GM21825 (cell line): Measurements from ENCODE around the gene TMEM121.

ENCODE experiments used
- ATAC-seq: cut with Tn5 transposase; IDR thresholded peaks from one replicate; pipeline ENCODE4 v1.9.1; 2021; ENCODE audit warnings: mild to moderate bottlenecking, moderate library complexity; ENCODE audit not compliant: unreplicated experiment

TMEM121 gene

DNA sequence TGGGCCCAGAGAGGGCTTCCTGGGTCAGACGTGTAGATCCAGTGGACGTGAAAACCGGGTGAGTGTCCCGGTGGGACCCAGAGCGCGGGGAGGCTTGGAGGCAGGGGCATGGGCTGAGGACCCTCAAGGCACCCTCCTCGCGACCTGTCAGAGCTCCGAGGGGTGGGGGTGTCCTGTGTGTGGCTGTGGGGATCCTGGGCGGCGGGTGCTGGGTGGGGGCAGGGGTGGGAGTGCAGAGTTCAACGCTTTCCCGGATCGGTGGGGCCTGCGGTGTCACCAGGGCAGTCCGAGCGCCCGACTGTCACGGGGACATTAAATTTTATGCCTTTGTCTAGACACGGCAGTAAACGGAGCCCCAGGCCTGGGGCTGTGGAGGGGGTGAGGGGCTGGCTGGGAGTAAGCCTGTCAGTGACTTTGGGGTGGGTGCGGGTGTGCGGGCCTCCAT, 1.0 kb downstream of the TMEM121 start:
- no peak for ATAC-seq

DNA sequence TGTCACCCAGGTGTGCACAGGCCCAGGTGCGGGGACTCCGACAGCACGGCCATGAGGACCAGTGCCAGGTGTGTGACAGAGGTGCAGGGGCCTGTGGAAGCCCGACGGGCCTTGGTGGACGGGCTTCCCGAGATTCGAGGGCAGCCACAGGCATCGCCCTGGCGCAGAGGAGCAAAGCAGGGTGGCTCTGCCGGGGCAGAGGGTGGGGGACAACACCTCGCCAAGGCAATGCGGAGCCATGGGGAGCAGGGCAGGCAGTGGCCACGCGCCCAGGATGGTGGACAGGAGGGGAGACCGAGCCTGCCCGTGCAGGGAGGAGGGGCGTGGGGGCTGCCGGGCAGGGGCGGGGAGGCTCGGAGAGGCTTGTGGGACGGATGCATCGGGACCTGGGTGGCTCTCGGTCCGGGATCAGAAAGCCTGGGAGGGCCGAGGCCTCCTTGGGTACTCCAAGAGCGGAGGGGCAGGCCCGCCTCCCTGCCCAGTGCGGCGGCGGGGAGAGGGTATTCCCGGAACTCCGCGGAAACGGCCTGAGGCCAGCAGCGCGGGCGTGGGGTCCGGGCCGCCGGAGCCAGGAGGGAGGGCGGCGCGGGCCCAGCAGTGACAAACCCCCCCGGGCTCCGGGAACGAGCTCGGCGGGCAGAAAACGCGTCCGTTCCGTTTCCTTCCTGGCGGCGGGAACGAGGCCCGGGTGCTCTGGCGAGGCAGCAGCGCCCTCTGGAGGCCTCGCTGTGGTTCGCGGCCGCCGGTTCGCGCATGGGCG, 1.6 kb downstream of the TMEM121 start:
- no peak for ATAC-seq

DNA sequence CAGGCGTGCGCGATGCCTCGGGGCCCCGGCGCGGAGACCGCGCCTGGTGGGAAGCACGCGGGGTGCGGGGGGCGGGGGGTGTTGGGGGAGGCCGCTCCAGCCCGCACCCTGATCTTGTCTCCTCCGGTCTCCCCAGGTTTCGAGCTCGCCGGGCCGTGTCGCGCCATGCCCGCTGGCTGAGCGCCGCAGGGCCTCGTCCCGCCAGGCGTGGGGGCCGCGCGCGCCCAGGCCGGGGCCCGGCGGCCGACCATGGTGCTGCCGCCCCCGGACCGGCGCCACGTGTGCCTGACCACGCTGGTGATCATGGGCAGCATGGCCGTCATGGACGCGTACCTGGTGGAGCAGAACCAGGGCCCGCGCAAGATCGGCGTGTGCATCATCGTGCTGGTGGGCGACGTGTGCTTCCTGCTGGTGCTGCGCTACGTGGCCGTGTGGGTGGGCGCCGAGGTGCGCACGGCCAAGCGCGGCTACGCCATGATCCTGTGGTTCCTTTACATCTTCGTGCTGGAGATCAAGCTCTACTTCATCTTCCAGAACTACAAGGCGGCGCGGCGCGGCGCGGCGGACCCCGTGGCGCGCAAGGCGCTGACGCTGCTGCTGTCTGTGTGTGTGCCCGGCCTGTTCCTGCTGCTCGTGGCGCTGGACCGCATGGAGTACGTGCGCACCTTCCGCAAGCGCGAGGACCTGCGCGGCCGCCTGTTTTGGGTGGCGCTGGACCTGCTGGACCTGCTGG, 2.4 kb downstream of the TMEM121 start:
- no peak for ATAC-seq

DNA sequence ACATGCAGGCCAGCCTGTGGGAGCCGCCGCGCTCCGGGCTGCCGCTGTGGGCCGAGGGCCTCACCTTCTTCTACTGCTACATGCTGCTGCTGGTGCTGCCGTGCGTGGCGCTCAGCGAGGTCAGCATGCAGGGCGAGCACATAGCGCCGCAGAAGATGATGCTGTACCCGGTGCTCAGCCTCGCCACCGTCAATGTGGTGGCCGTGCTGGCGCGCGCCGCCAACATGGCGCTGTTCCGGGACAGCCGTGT, 2.9 kb downstream of the TMEM121 start:
- no peak for ATAC-seq

DNA sequence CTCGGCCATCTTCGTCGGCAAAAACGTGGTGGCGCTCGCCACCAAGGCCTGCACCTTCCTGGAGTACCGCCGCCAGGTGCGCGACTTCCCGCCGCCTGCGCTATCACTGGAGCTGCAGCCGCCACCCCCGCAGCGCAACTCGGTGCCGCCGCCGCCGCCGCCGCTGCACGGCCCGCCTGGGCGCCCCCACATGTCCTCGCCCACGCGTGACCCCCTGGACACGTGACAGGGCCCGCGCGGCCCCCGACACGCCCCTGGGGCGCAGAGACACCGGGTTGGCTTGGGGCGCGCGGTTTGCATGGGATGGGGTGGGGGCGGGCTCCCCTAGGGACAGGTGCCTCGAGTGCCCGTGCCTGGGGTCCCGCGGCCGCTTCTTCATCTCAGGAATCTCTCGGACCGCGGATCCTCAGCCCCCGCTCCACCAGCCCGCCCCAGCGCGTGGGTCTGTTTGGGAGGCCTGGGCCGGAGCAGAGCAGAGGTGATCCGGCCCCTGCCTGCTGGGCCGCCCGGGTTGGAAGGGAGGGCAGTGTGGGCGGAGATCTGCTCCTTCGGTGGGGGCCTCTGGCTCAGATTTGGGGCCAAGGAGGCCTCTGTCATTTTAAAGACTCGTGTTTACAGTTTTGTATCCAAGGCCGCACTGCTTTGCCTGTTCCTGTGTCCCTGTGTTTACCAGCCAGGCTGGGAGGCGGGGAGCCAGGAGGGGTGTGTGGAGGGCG, 3.3 kb downstream of the TMEM121 start:
- ATAC-seq = no peak

DNA sequence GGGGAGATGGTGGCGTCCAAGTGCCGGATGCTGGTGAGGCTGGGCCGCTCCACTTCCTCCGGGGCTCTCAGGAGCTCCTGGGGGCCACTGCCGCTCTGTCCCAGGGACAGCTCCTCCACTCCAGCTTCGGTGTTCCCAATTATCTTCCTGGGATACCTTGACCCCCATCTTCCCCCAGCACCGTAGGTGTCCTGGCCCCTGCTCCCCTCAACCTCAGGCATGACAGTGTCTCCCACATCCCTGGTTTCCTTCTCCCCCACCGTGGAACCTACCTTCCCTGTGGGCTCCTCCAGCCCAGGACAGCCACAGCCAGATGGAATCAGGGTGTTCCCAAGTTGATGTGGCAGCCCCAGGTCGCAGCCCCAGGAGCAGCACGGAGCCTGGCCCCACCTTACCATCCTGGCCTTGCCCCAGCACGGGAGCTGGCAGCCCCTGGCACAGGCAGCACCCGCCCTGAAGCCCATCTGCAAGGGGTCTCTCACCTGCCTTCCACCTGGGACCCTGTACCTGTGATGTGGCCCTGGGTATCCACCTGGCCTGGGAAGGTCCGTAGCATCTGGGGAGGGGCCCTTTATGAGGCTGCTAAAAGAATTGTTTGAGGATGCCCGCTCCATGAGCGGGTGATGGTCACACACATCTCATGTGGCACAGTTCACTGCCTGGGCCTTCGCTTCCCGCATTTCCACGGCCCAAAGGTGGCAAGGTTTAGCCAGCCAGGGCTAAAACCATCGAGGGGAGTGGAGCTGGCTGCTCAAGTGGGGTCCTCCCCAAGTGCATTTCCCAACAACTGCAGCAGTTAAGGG, 4.1 kb downstream of the TMEM121 start:
- ATAC-seq = no peak

DNA sequence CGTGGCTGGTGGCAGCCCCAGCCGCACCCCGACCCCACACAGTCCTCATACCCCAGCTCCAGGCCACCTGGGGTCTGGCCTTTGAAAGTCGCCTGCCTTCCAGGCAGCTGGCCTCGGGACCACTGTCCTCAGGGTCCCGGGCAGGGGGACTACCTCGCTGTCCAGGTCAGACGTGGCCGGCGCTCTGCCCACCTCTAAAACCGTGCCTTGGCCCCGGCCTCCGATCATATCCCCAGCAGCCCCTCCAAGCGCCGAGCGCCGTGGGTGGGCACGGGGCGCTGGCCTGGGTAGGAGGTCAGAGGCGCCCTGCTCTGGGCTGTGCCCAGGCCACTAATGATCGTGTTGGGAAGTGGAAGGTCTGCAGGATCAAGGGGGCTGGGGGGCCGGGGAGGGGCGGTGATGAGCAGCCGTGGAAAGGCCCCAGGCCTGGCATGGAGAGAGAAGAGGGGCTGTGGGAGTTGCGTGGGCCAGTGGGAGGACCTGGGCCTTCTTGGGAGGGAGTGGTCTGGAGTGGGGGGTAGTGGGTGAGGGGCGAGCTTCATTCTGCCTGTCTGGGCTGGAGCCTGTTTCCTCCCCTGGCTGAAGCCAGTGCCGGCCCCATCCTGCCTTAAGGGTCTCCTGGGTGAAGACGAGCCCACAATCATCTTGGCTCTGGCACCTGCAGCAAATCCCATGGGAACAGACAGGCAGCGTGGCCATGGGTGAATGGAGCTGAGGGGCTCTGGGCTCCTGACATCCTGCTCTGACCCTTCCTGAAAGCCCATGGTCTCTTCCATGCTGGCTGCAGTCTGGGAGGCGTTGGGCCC, 4.9 kb downstream of the TMEM121 start:
- ATAC-seq = no peak

DNA sequence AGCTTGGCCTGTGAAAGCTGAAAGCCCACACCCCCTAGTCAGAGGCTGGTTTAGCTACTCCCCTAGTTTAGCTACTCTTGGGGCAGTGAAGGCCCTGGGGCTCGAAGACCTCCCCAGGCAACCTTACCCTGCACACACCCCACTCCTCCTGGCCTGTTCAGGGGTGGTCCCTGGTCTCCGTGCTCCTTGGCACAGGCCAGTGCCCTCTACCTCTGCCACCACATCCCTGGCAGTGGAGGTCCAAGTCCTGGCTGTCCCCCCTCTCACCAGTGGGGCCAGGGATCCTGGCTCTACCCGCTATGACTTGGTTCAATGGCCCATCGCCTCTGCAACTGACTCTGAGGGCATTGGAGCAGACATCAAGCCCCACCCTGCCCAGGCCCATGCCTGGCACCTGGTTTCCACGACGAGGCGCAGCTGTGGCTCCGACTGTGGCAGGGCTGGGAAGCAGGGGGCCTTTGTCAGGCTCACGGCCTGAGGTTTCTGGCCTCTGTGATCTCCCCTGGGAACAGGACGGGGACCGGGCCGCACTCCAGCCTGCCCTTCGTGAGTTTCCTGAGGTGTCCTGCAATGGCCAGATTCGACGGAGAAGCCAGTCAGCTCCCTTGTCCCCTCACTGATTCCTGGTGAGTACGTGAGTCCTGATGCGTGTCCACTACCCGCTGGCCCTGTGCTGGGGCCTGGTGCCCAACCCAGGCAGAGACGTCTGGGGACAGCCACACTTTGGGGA, 5.7 kb downstream of the TMEM121 start:
- ATAC-seq = no peak

DNA sequence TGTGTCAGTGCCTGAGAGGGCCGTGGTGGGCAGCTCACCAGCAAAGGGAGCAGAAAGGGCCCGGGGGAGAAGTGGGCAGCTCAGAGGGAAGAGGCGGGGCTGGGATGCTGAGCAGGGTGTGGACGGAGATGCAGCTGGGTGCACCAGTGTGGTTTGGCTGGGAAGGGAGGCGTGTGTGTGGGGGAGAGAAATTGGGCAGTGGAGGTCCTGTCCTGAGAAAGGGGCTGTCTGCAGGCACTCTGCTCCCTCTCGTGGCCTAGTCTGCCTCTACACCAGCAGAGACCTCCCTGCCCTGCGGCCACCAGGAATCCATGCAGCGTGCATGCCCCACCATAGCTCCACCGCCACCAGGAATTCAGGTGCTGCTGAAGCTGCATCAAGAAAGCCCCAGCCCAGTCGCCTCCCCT, 6.4 kb downstream of the TMEM121 start:
- ATAC-seq = no peak

DNA sequence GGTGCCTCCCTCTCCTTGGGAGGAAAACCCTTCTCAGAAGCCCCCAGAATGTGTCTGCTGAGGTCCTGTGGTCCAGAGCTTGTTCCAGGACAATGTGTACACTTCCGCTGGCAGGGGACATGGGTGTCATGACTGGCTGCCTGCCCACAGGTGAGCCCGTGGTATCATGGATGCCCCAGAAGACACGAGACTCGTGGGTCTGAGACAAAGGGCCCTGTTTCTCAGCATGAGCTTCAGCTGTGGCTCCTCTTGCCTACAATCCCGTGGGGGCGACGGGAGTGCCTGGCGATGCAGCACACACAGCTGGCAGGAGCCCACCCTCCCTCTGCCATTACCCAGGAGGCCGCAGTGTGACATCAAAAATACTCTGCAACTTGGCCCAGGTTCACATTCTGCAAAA, 7.0 kb downstream of the TMEM121 start:
- ATAC-seq = no peak

DNA sequence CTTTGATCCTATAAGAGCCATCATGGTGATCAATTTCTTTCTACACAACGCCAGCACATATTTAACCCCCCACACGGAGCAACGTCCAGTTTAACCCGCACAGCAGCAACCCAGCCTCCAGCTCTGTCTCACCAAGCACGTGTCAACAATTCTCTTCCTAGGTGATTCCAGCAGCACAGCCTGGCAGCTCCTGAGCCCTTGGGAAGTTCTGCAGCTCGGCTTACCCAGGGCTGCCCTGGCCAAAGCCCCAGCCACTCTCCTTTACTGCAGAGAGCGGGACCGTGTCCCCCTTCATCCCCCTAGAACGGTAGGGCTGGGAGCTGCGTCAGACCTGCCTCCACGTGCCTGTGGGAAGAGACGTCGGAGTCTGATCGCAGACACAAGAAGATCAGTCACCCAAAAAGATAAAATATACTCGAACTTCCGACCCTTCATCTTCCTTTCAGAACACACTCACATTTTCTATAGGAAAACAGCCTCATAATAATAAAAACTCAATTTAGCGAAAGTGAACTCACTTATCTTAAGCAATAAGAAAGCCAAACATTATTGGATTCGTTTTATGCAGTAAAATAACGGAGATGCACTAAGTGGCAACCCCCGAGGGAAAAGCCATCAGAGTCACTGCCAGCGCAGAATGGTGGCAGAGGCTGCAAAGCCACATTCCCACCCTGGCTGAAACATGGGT, 7.6 kb downstream of the TMEM121 start:
- ATAC-seq = no peak

DNA sequence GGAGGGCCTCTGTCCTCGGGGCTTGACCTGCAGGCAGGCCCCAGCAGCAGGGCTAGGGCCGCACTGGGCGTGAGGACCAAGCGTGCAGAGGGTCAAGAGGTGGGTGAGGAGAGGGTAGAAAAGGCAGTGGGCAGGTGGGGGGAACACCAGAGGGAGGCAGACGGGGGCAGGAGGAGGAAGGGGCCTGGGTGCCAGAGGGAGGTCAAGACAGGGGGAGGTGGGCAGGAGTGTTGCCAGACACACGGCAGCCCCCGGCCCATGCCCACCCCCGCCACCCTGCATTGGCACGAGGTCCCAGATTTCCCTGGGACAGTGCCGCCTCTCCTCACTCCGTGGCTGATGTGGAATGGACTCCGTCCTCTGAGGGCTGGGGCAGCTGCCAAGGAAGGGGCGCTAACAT, 8.2 kb downstream of the TMEM121 start:
- ATAC-seq = no peak

DNA sequence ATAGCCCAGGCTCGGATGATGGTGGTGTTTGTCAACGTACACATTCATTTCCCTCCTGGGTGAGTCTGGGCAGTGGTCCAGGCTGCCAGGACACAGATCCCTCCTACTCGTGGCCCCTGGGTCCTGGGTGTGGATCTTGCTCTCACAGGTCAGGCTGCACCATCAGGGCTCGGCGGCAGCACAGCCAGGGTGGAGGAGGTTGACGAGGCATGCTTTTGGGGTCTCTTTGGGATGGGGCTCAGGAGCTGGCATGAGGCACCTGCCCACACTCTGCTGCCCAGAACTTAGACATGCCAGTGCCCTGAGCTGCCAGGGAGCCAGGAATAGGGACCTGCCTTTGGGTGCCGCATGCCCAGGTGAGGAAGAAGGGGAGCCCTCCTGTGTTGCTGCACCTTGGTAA, 9.7 kb downstream of the TMEM121 start:
- no peak for ATAC-seq

DNA sequence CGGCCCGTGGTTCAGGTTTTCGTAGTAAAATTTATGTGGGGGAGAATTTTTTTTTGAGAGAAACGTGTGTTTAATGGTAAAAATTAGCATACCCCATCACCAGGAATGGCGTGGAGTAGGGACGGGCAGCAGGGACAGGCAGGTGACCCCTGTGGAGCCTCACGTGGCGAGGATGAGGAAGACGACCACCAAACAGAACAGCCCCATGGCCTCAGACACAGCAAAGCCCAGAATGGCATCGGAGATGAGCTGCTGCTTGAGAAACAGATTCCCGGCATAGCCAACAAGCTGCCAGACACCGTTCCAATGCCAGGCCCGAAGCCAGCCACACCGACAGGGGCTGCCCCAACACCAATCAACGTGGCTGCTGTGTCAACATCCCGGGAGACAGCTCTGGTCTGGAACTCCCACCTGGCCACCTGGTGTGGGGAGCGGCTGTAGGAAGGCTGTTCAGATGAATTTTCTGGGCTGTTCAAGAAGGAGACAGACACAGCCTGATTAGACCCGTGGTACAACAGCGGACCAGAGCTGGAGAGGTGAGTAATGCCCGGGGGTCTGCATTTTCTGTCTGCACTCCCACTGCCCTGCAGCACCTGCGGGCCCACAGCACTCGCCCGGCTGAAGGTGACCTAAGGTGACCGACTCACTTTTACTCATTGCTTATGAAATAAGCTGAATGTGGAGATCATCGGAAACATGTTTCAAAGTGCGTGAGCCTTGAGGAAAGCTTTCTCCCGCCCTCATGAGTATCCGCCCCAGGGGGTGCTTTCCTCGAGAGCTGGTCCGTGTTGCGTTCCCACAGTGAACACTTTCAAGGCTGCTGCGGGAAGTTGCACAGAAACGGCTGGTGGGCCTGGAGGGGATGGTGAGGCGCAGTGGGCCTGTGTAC, 10.6 kb downstream of the TMEM121 start:
- no peak for ATAC-seq

DNA sequence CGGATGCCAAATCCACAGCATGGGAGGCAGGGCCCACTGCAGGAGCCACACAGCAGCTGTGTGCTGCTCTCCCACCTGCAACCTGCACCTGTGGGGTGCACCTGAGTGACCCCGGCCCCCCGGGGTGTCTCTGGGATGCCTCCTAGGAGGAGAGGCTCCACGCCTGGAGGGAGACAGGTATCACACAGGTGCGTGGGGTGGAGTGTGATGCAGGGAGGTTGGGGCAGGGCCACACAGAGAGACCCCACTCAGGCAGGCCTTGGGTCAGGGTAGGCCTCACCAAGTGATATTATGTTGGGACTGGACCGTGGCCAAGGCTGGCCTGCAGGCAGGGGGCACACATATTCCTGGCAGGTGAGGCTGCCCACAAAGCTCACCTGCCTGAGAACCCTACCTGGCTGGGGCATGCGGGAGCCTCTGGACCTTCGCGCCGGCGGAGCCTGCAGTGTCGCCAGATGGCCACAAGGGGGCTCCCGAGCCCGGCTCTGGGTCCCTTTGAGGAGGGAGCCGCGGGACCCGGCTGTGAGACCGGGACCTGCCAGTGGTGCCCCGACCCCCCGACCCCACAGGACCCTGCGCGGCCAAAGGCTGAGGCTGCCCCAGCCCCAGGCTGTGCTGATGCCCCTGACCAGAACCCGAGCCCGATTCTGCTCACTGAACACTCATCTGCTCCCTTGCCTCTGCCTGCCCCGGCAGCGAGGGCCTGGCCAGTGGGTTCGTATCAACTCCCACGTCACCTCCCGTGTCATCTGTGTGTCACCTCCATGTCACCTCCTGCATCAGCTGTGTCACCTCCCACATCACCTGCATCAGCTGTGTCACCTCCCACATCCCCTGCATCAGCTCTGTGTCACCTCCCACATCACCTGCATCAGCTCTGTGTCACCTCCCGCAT, 11.4 kb downstream of the TMEM121 start:
- no peak for ATAC-seq

DNA sequence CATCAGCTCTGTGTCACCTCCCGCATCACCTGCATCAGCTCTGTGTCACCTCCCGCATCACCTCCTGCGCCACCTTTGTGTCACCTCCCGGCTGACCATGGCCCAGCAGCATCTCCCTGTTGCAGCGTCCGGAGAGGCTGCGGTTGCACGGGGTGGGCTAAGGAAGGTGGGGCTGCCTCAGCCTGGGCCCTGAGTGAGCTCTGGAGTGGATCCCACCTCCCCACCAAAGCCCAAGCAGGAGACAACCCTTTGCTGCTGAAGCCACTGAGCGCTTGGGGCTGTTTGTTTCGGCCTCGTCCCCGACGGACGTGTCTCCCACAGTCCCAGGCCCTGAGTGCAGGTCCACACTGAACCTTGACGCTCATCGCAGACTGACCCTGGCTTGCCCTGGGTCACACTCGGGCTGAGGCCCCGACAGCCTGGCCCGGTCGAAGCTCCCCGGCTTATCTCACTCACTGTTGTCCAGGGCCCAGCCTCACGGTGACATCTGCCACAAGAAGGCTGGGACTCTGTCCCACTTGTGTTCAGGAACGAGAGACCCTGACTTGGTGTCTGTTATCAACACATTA, 12.2 kb downstream of the TMEM121 start:
- ATAC-seq = no peak

DNA sequence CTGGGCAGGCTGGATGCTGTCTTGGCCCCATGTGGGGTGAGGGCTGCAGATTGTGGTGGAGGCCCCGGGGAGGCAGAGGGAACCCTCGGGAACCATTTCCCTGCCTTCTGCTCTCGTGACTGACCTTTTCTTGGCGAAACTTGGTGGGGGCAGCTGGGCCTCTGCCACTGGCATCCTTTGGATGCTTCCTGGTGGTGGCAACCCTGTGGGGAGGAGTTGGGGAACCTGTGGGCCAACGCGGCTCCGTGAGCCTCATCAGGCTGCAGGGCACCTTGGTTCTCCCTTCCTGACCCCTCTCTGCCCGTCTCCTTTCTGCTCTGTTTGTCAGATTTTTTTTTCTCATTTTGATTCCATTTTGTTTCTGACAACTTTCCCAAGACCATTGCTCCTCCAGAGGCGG, 14.4 kb downstream of the TMEM121 start:
- ATAC-seq = no peak
